ENCODE measurements around the gene ACAP3.

GRCh38 chr1:1310109-1310385, 2.3 kb upstream of the ACAP3 start:
- TF ChIP-seq JUND (IDR thresholded peaks at IDR 0.05), result no peak
- TF ChIP-seq CTCF (IDR thresholded peaks at IDR 0.05; ENCODE audit: low read depth, low read length, missing input control), result no peak
- TF ChIP-seq TAF1 (conservative IDR thresholded peaks at IDR 0.05), result no peak
- TF ChIP-seq YY1 (IDR thresholded peaks at IDR 0.05), result no peak
- TF ChIP-seq MAX (IDR thresholded peaks at IDR 0.05), result no peak
- TF ChIP-seq REST (IDR thresholded peaks at IDR 0.05), result no peak
- no peak for TF ChIP-seq FOXA1 (IDR thresholded peaks at IDR 0.05)
- TF ChIP-seq SP1 (IDR thresholded peaks at IDR 0.05), result no peak
- TF ChIP-seq, protein P1, sequence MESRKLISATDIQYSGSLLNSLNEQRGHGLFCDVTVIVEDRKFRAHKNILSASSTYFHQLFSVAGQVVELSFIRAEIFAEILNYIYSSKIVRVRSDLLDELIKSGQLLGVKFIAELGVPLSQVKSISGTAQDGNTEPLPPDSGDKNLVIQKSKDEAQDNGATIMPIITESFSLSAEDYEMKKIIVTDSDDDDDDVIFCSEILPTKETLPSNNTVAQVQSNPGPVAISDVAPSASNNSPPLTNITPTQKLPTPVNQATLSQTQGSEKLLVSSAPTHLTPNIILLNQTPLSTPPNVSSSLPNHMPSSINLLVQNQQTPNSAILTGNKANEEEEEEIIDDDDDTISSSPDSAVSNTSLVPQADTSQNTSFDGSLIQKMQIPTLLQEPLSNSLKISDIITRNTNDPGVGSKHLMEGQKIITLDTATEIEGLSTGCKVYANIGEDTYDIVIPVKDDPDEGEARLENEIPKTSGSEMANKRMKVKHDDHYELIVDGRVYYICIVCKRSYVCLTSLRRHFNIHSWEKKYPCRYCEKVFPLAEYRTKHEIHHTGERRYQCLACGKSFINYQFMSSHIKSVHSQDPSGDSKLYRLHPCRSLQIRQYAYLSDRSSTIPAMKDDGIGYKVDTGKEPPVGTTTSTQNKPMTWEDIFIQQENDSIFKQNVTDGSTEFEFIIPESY (IDR thresholded peaks at IDR 0.05), result no peak
- TF ChIP-seq RAD21 (IDR thresholded peaks at IDR 0.05), result no peak
- TF ChIP-seq GABPA (IDR thresholded peaks at IDR 0.05 in 1 of 2, conservative IDR thresholded peaks at IDR 0.05 in 1 of 2), result no peak

Data from liver (tissue), 3 donors.